HepG2 (cell line): ENCODE measurements around the gene TXNL4A. TPM values are rescaled to one million over a fixed set of nuclear protein-coding genes. Genes with fewer than 3 reads are reported as not detected.

ENCODE experiments used
- AGO1 ChIP-seq: fragments of 200-400 bp; formaldehyde crosslinking; IDR thresholded peaks from 2 replicates; pipeline ENCODE4 v1.6.1; 2017; ENCODE audit warnings: mild to moderate bottlenecking, low read depth, low read length, moderate library complexity; ENCODE audit not compliant: poor library complexity, severe bottlenecking
- AGO2 ChIP-seq: fragments of 200-400 bp; formaldehyde crosslinking; optimal IDR thresholded peaks from 2 replicates; pipeline ENCODE3; 2017; ENCODE audit warnings: mild to moderate bottlenecking, low read depth, low read length, moderate library complexity
- DPF2 ChIP-seq: sonication (generic); formaldehyde crosslinking; IDR thresholded peaks from 2 replicates; pipeline ENCODE4 v1.4.0; 2020; ENCODE audit warnings: mild to moderate bottlenecking, low read depth, missing genetic modification reagents, borderline replicate concordance
- ETV5 ChIP-seq: IDR thresholded peaks from 2 replicates; pipeline ENCODE4 v1.6.1; 2018; ENCODE audit warnings: missing biosample characterization, missing genetic modification reagents, inconsistent platforms, borderline replicate concordance
- FOXA1 ChIP-seq, 2 experiments: fragments of 450-650 bp in 1 of 2; sonication (generic) in 1 of 2; formaldehyde crosslinking in 1 of 2; IDR thresholded peaks; 2 replicates each; pipeline versions ENCODE4 v1.4.0 to v1.6.1; 2016 to 2020; ENCODE audit warnings: missing genetic modification reagents in 1 of 2
- HNF4G ChIP-seq, 2 experiments: sonication (generic) in 1 of 2; formaldehyde crosslinking in 1 of 2; IDR thresholded peaks; 2 replicates each; pipeline versions ENCODE4 v1.4.0 to v1.6.1; 2011 to 2020; ENCODE audit warnings: borderline replicate concordance in 2 of 2, low read depth in 2 of 2, mild to moderate bottlenecking in 2 of 2, low read length in 1 of 2, missing genetic modification reagents in 1 of 2, moderate library complexity in 1 of 2
- HOXA7 ChIP-seq: sonication (generic); formaldehyde crosslinking; IDR thresholded peaks from 2 replicates; pipeline ENCODE4 v1.8.1; 2022; ENCODE audit warnings: mild to moderate bottlenecking, missing genetic modification reagents, moderate library complexity
- MED1 ChIP-seq: sonication (generic); formaldehyde crosslinking; IDR thresholded peaks from 2 replicates; pipeline ENCODE4 v1.4.0; 2020; ENCODE audit warnings: missing genetic modification reagents
- NCOA1 ChIP-seq: sonication (generic); formaldehyde crosslinking; IDR thresholded peaks from 2 replicates; pipeline ENCODE4 v1.9.0; 2021; ENCODE audit warnings: missing genetic modification reagents
- PPARG ChIP-seq: conservative IDR thresholded peaks from 2 replicates; pipeline ENCODE4 v1.6.1; 2016; ENCODE audit warnings: missing biosample characterization, missing genetic modification reagents
- RCOR2 ChIP-seq: IDR thresholded peaks from 2 replicates; pipeline ENCODE4 v1.6.1; 2016; ENCODE audit warnings: missing biosample characterization, missing genetic modification reagents
- SKIL ChIP-seq: sonication (generic); formaldehyde crosslinking; IDR thresholded peaks from 2 replicates; pipeline ENCODE4 v1.8.0; 2022; ENCODE audit warnings: missing genetic modification reagents, mild to moderate bottlenecking, moderate library complexity, borderline replicate concordance
- SNAI1 ChIP-seq: sonication (generic); formaldehyde crosslinking; IDR thresholded peaks from 2 replicates; pipeline ENCODE4 v1.5.0; 2020; ENCODE audit warnings: mild to moderate bottlenecking, missing genetic modification reagents, borderline replicate concordance
- SOX6 ChIP-seq, 2 experiments: fragments of 450-650 bp in 1 of 2; sonication (generic) in 1 of 2; formaldehyde crosslinking in 1 of 2; IDR thresholded peaks; 2 replicates each; pipeline versions ENCODE4 v1.4.0 to v1.6.1; 2017 to 2020; ENCODE audit warnings: antibody characterized with exemption in 1 of 2, mild to moderate bottlenecking in 1 of 2, missing genetic modification reagents in 1 of 2
- STAG1 ChIP-seq: sonication (generic); formaldehyde crosslinking; IDR thresholded peaks from 2 replicates; pipeline ENCODE4 v1.4.0; 2020; ENCODE audit warnings: missing genetic modification reagents
- TCF12 ChIP-seq, 2 experiments: fragments of 450-650 bp in 1 of 2; sonication (generic) in 1 of 2; formaldehyde crosslinking in 1 of 2; IDR thresholded peaks; 2 replicates each; pipeline versions ENCODE4 v1.6.1 to v1.8.0; 2017 to 2022; ENCODE audit warnings: antibody characterized with exemption in 1 of 2, mild to moderate bottlenecking in 1 of 2, missing genetic modification reagents in 1 of 2, moderate library complexity in 1 of 2
- TFDP1 ChIP-seq: IDR thresholded peaks from 2 replicates; pipeline ENCODE4 v1.6.1; 2016; ENCODE audit warnings: missing compliant biosample characterization, missing genetic modification reagents, borderline replicate concordance
- TFDP2 ChIP-seq: sonication (generic); formaldehyde crosslinking; IDR thresholded peaks from 2 replicates; pipeline ENCODE4 v1.4.0; 2020; ENCODE audit warnings: missing genetic modification reagents
- ZNF501 ChIP-seq: sonication (generic); formaldehyde crosslinking; IDR thresholded peaks from 2 replicates; pipeline ENCODE4 v1.5.1; 2020; ENCODE audit warnings: mild to moderate bottlenecking, moderate library complexity, missing genetic modification reagents
- ZNF512B ChIP-seq: sonication (generic); formaldehyde crosslinking; IDR thresholded peaks from 2 replicates; pipeline ENCODE4 v1.5.1; 2020; ENCODE audit warnings: missing genetic modification reagents, mild to moderate bottlenecking, borderline replicate concordance
- ZNF777 ChIP-seq: sonication (generic); formaldehyde crosslinking; IDR thresholded peaks from 2 replicates; pipeline ENCODE4 v1.4.0; 2020; ENCODE audit warnings: missing genetic modification reagents
- polyA plus RNA-seq, 8 experiments: library from polyadenylated mRNA; depleted of rRNA in 3 of 8; stranded (reverse) in 7 of 8; unstranded in 1 of 8; fragments of >200 nt; fragmentation: Illumina TruSeq in 4 of 8; extraction: Trizol in 4 of 8; gene quantifications; 2 replicates each; pipeline versions ENCODE4 v1.2.1 to v1.2.3, GENCODE V29; 2011 to 2016; ENCODE audit warnings: low read depth in 4 of 8, missing spikeins in 1 of 8, mixed read lengths in 1 of 8; ENCODE audit not compliant: insufficient read depth in 1 of 8
- total RNA-seq, 5 experiments: library from RNA; depleted of rRNA; stranded (reverse); fragments of >200 nt; fragmentation: Illumina TruSeq; extraction: Trizol; gene quantifications; 2 replicates each; pipeline ENCODE4 v1.2.3, GENCODE V29; 2016; ENCODE audit warnings: low read depth in 1 of 5

The TXNL4A gene
- total and polyA plus RNA-seq, 2 of the 13 experiments (the other 11 are each of a cell fraction or from before 2014, with no cell fraction given) = 172 to 202 TPM

GRCh38 chr18:79985172-79985571 lies 3.2 kb downstream of the TXNL4A start (continued):
- TF ChIP-seq SKIL (CRISPR knock-in tag) (0 out of 2 replicates have a peak, but pooled peaks have one; percentile 33), ZNF777 (no peak), HOXA7 (CRISPR knock-in tag) (no peak), SNAI1 (CRISPR knock-in tag) (no peak), NCOA1 (CRISPR knock-in tag) (no peak), PPARG (CRISPR knock-in tag) (no peak), FOXA1 (IDR thresholded peaks at IDR 0.05) (no peak), FOXA1 (CRISPR knock-in tag; IDR thresholded peaks at IDR 0.05) (no peak; the same call in 1 of the 2 replicates), ETV5 (CRISPR knock-in tag) (0 out of 2 replicates have a peak, but pooled peaks have one; percentile 25), SOX6 (IDR thresholded peaks at IDR 0.05) (no peak), SOX6 (CRISPR knock-in tag; IDR thresholded peaks at IDR 0.05) (0 out of 2 replicates have a peak, but pooled peaks have one; percentile 12), TFDP2 (peak; percentile 72), ZNF512B (CRISPR knock-in tag) (peak; percentile 79; the same call in 1 of the 2 replicates), AGO2 (no peak), STAG1 (no peak), DPF2 (CRISPR knock-in tag) (0 out of 2 replicates have a peak, but pooled peaks have one; percentile 51), MED1 (peak; percentile 72), AGO1 (no peak), RCOR2 (CRISPR knock-in tag) (0 out of 2 replicates have a peak, but pooled peaks have one; percentile 38), TFDP1 (CRISPR knock-in tag) (peak; percentile 63; the same call in 1 of the 2 replicates), TCF12 (IDR thresholded peaks at IDR 0.05) (no peak), TCF12 (CRISPR knock-in tag; IDR thresholded peaks at IDR 0.05) (no peak), ZNF501 (CRISPR knock-in tag) (peak; percentile 42; the same call in 1 of the 2 replicates), HNF4G (IDR thresholded peaks at IDR 0.05; ENCODE audit: borderline replicate concordance, low read depth, low read length) (0 out of 2 replicates have a peak, but pooled peaks have one; percentile 17), HNF4G (CRISPR knock-in tag; IDR thresholded peaks at IDR 0.05; ENCODE audit: borderline replicate concordance, low read depth) (no peak)
